ENCODE results near the gene PI4K2A.
A peak's percentile ranks its signal among the peaks of the same experiment; 100 is the strongest.

The PI4K2A gene

GRCh38 chr10:97703398-97704067 is 63.1 kb downstream of the PI4K2A start:
- DNase-seq = no peak

- no peak for DNase-seq
Observed at GRCh38 chr10:97704341-97704740, 63.9 kb downstream of the PI4K2A start.

GRCh38 chr10:97705006-97705670 is 64.7 kb downstream of the PI4K2A start:
- DNase-seq = no peak

- DNase-seq = no peak
Observed at GRCh38 chr10:97707134-97707861, 66.8 kb downstream of the PI4K2A start.

- DNase-seq = no peak
Observed at GRCh38 chr10:97708167-97708566, 67.7 kb downstream of the PI4K2A start.

GRCh38 chr10:97708976-97709946 is 68.8 kb downstream of the PI4K2A start:
- peak in 23 of 51 donors; percentile 6 to 61 (median 25) for DNase-seq

GRCh38 chr10:97711640-97712572 is 71.4 kb downstream of the PI4K2A start:
- DNase-seq = no peak

- DNase-seq = peak in 29 of 51 donors; percentile 9 to 57 (median 34)
Observed at GRCh38 chr10:97713339-97713825, 72.9 kb downstream of the PI4K2A start, which contains the start of gene MARVELD1. Gene MARVELD1, plus strand, starts transcription at chr10:97713730. Its CDS starts 147 bp downstream, at chr10:97713877.

- peak in 47 of 51 donors; percentile 19 to 79 (median 59) for DNase-seq
Observed at GRCh38 chr10:97713826-97714400, 73.4 kb downstream of the PI4K2A start.

GRCh38 chr10:97714401-97715258 is 74.2 kb downstream of the PI4K2A start:
- DNase-seq = peak in 30 of 51 donors; percentile 10 to 78 (median 49)

GRCh38 chr10:97715259-97715874 is 74.9 kb downstream of the PI4K2A start:
- no peak for DNase-seq

- no peak for DNase-seq
Observed at GRCh38 chr10:97717627-97718026, 77.2 kb downstream of the PI4K2A start.

- peak in 40 of 51 donors; percentile 17 to 84 (median 45) for DNase-seq
Observed at GRCh38 chr10:97718178-97718577, 77.7 kb downstream of the PI4K2A start.

- peak in 5 of 51 donors; percentile 16 to 59 (median 40) for DNase-seq
Observed at GRCh38 chr10:97718659-97719142, 78.2 kb downstream of the PI4K2A start.

- DNase-seq = no peak
Observed at GRCh38 chr10:97719602-97720001, 79.1 kb downstream of the PI4K2A start.

- no peak for DNase-seq
Observed at GRCh38 chr10:97721871-97722780, 81.7 kb downstream of the PI4K2A start.
